Activated CD4-positive, alpha-beta T cell treated with anti-CD3 and anti-CD28 coated beads, Interleukin-2, amount 50 U/mL, for 24 hours (primary cell): Measurements from ENCODE around the gene TEX22.

Experiments used
- DNase-seq, 2 donors: peaks; one replicate each; pipeline ENCODE4 v3.0.0-alpha.2; 2020; ENCODE audit warnings: low read depth in 1 of 2, low spot score in 1 of 2

Gene TEX22

DNA sequence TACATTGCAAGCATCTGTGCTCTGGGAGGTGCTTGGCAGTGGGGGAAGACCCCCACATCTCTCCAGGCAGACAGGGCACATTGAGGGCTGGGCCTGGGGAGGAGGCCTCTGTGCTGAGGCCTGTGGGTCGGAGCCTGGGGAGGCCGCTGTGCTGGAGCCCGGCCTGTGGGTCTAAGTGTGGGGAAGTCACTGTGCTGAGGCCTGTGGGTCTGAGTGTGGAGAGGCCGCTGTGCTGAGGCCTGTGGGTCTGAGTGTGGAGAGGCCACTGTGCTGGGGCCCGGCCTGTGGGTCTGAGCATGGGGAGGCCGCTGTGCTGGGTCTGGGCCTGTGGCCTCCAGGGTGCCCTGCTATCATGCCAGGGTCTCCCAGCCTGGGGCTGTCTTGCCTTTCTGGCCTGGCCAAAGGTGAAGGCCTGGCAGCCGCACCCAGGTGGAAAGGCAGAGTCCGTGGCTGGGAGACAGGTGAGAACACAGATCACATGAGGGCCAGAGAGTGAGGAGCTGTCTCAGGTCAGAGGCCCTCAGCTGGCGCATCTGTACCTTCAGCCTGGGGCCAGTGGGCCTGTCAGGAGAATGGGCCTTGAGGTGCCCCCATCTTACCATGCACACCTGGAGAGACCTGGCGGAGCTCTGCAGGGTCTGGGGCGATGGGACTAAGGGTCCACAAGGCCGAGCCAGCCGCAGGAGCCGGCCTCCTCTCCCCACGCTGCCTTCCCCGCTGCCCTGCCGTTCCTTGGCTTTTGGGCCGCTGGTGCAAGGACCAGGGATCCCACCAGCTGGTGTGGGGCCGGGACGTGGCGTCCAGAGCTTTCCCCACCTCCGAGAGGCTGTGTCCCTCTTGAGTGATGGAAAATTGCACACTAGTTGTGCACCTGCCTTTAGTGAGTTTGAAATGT lies 57.7 kb downstream of the TEX22 start:
- no peak for DNase-seq

DNA sequence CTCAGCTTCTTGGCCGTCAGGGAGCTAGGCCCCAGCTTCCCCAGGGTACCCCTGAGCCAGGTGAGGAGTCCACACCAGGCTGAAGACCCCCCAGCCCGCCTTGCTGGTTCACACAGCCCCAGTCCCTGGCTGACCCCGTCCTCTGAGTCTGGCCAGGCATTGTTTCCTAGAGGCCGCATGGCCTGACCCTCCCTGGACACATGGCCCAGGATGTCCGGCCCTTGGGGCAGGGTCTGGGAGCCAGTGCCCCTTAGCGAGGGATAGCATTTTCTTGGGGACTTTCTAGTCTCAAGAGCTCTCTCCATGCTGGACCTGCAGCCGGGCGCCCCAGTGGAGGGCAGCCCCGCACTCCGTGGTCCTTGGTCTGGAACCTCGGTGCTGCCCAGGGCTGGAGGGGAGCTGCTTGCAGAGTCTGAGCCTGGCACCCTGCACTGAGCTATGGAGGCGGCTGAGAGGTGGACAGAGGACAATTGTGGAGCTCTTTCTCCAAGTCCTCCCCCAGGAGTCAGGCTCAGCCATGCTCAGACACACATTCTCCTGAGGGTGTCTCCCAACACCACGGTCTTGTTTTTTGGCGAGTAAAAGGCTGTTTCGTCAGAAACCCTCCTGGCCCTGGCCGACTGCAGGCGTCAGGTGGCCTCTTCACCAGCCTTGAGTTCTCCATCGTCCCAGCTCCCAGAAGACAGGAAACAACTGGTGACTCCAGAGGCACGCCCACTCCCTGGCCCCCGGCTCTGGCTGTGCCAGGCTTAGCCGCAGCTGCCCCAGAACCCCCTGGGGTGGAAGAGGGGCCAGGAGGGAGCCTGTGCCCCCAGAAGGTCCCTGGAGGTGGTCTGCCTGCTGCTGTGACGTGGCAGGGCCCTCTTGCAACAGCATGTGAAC lies 58.6 kb downstream of the TEX22 start:
- no peak for DNase-seq

DNA sequence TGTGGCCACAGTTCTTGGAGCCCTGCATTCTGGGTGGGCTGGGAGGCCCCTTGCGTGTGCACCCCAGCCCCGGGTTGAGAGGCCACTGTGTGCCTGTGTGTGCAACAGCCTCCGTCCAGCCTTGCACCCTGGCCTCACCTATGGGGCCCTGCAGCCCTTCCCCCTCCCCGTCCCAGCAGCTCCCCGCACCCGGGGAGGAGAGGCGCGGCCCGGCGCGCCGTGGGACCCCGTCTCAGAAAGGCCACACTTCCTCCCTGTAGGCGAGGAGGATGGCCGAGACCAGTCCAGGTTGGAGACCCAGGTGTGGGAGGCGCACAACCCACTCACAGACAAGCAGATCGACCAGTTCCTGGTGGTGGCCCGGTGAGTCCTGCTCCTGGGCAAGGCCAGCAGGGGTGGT lies 59.7 kb downstream of the TEX22 start:
- DNase-seq: no peak

DNA sequence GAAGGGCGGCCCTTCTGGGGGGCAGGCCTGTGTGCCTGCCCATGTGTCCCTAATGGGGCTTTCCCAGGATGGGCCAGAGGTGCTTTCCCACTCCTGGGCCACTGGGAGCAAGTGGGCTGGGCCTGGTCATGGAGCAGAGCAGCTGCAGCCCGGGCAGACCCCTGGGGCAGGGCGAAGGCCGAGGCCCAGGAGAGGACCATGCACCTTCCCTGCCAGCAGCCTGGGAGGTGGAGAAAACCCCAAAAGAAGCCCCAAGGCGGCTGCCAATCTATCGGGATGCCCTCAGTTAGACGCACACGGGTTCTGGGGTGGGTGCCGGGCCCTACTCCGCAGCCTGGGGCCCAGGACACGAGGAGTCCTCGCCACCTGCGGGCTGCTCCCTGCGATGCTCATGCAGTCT lies 60.2 kb downstream of the TEX22 start:
- no peak for DNase-seq

DNA sequence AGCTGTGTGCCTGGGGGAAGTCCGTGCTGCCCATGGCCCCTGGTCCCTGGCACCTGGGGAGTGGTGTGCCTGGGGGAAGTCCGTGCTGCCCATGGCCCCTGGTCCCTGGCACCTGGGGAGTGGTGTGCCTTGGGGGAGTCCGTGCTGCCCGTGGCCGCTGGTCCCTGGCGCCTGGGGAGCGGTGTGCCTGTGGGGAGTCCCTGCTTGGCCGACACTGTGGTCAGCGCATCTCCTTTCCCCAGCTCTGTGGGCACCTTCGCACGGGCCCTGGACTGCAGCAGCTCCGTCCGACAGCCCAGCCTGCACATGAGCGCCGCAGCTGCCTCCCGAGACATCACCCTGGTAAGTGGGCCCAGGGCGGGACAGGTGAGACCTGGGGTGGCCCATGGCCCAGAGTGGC lies 61.8 kb downstream of the TEX22 start:
- no peak for DNase-seq

DNA sequence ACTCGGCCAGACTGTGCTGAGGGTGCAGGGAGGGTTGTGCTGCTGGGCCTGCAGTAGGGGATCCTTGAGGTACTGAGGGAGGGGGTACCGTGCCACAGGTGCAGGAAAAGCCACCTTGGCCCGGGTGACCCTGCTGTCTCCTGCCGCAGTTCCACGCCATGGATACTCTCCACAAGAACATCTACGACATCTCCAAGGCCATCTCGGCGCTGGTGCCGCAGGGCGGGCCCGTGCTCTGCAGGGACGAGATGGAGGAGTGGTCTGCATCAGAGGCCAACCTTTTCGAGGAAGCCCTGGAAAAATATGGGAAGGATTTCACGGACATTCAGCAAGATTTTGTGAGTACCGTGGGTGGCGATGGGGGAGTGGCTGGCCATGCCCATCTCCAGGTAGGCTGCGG lies 62.3 kb downstream of the TEX22 start:
- DNase-seq: no peak

DNA sequence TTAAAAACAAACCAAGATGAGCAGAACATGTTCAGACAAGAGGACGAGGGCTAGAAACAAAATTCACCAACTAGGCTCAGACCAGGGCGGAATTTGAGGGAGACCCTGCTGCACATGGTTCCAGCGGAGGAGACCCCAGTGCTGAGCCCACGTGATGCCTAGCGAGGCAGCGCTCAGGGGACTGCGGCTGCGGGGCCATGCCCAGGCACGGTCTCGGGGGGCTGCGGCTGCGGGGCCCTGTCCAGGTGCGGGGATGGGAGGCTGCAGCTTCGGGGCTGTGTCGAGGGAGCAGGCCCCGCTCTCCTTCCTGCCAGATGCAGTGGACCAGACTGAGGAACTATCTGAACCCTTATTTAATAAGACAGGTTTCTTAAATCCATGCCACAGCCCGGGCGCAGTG lies 63.6 kb downstream of the TEX22 start:
- DNase-seq: no peak
